Hematopoietic multipotent progenitor cell treated with erythropoietin and hydrocortisone succinate and interleukin-3 and kit ligand, for 4 days (in vitro differentiated cells): ENCODE data around the gene DSCAM.
"Not testable (repeated sequence)": the region's sequence is repeated elsewhere in the genome, so short reads cannot be mapped to it uniquely, and the experiment has no call there.

ENCODE experiments used
- DNase-seq: peaks from one replicate; pipeline ENCODE4 v3.0.0-alpha.2; 2015

Gene DSCAM, protein sequence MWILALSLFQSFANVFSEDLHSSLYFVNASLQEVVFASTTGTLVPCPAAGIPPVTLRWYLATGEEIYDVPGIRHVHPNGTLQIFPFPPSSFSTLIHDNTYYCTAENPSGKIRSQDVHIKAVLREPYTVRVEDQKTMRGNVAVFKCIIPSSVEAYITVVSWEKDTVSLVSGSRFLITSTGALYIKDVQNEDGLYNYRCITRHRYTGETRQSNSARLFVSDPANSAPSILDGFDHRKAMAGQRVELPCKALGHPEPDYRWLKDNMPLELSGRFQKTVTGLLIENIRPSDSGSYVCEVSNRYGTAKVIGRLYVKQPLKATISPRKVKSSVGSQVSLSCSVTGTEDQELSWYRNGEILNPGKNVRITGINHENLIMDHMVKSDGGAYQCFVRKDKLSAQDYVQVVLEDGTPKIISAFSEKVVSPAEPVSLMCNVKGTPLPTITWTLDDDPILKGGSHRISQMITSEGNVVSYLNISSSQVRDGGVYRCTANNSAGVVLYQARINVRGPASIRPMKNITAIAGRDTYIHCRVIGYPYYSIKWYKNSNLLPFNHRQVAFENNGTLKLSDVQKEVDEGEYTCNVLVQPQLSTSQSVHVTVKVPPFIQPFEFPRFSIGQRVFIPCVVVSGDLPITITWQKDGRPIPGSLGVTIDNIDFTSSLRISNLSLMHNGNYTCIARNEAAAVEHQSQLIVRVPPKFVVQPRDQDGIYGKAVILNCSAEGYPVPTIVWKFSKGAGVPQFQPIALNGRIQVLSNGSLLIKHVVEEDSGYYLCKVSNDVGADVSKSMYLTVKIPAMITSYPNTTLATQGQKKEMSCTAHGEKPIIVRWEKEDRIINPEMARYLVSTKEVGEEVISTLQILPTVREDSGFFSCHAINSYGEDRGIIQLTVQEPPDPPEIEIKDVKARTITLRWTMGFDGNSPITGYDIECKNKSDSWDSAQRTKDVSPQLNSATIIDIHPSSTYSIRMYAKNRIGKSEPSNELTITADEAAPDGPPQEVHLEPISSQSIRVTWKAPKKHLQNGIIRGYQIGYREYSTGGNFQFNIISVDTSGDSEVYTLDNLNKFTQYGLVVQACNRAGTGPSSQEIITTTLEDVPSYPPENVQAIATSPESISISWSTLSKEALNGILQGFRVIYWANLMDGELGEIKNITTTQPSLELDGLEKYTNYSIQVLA (N-terminal part only)

GRCh38 chr21:40846587-40847411, at the start of gene DSCAM:
DSCAM (minus strand) TSS chr21:40847158; CDS start chr21:40846661, 497 bp downstream.
- no peak for DNase-seq

- not testable (repeated sequence) for DNase-seq
These were observed 48.7 kb upstream of the DSCAM start for GRCh38 chr21:40895697-40896096.

- DNase-seq, result no peak
These were observed 40.0 kb upstream of the DSCAM start for GRCh38 chr21:40886931-40887330.

DNA sequence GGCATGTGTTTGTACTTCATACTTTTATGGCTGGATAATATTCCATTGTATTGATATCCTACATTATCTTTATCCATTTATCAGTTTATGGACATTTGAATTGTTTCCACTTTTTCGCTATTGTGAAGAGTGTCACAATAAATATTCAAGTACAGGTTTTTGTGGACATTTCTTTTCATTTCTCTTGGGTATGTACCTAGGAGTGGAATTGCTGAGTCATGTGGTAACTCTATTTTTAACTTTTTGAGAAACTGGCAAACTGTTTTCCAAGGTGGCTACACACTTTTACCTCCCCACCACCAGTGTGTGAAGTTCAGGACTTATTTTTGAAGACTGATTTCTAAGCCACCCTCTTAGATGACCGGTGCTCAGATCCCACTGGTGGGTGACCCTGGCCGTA, 39.0 kb upstream of the DSCAM start:
- DNase-seq, result no peak

DNA sequence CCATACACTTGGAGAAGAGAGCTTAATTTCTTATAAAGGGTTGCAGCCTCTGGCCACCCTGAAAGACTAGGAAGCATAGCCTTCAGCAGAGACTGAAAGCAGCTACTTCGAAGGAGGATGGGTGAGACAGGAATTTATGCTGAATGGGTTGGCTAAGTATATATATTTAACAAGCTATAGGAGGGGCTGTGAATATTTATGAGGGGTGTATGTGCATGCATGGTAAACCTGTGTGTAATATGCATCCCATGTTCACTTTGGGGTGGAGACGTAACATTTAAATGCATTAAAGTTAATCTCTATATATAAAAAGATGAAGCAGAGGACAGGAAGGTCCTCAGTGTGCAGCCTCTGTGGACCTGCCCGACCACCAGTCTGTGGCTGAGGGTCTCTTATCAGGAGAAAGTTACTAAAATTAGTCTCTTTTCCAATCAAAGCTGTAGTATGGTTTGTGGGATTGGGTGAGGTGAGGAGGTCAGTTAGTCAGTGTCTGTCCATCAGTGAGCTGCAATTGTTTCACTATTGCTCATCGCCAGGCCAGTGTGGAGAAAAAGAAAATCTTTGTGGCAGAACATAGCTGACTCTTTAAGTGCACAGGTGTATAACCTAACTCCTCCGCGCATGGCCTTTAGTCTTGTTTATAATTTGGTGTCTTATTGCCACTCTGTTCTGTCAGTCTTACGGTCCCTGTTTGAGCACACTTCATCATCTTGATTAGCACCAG, 35.4 kb upstream of the DSCAM start:
- no peak for DNase-seq

DNA sequence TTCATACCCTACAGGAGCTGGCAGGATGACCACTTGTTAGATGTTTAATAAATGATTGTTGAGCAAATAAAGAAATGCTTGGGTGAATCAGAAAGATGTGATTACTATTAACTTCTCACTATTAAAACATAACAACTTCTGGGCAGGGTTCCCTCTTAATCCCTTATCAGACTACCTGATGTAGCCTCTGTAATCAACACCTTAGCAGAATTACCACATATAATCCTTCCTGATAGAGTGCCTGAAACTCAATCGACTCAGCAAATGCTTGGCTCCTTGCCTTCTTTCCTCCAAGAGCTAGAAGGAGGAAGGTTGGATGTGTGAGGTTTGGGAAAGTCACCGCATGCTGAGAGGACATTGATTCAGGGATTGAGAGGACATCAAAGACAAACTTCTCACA, 34.8 kb upstream of the DSCAM start:
- no peak for DNase-seq

GRCh38 chr21:40871099-40871498, 24.1 kb upstream of the DSCAM start:
- DNase-seq, result no peak

DNA sequence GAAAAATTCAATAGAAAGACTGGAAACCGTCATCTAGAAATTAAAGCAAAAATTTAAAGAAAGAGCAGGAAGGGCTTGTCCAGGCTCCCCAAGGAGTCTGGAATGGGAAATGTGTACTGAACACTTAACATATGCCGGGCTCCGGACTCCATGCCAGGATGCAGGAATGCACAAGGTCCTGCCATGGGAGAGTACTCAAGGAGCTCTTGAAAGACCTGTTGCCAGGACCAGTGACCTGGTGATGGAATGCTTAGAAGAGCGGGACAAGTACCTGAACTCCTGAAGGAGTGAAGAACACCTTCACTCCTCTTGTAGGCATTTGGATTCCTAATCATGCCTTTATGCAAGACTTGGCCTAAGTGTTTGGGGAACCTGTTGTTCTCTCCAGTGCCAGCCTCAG, 16.9 kb upstream of the DSCAM start:
- DNase-seq, result no peak

- DNase-seq, result no peak
These were observed 11.6 kb upstream of the DSCAM start for GRCh38 chr21:40858517-40858916.

- DNase-seq, result no peak
These were observed 7.2 kb upstream of the DSCAM start for GRCh38 chr21:40853956-40854688.

GRCh38 chr21:40852563-40852962, 5.6 kb upstream of the DSCAM start:
- no peak for DNase-seq

- no peak for DNase-seq
These were observed 4.8 kb upstream of the DSCAM start for GRCh38 chr21:40851749-40852148.

GRCh38 chr21:40850071-40850470, 3.1 kb upstream of the DSCAM start:
- DNase-seq, result no peak

- no peak for DNase-seq
These were observed 993 bp upstream of the DSCAM start for GRCh38 chr21:40847951-40848350.

GRCh38 chr21:40846103-40846502, 855 bp downstream of the DSCAM start:
- DNase-seq, result no peak

DNA sequence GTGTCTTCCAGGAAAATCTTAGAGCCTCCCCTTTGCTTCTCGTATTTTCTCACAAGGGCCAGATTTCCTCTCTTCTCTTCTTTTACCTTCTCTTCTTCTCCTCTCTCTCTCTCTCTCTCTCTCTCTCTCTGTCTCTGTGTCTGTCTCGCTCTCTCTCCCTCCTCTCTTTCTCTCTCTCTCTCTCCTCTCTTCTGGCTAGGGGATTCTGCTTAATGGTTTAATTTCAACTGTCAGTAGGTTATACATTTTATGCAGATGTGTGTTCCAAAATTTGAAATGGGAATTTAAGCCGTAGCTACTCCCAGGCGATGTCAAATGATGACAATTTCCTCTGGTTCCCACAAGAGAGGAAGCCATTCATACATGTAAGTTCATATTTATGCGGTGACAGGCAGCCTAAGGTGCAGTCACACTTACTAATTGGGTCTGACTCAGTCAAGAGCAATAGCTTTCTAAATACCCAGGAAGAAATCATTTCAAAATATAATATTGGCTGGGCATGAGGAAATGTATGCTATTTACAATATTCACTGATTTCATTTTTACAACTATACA, 1.4 kb downstream of the DSCAM start:
- no peak for DNase-seq

DNA sequence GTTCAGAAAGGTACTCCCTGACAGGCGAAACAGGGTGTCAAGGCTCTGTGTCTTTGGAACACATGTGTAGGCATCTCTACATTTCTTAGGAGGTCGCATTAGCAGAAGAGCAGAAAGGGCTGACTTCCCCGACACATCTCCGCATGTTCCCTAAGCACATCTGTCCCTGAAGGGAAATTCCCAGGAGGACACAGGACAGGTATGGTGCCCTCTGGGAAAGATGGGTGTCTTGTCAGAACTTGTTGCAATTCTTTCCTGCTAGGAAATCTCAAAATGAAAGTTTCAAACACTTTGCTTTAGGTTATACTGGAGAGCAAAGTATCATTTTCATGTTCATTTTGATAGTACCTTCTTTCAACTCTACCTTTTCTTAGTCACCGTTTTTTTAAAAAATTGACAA, 2.0 kb downstream of the DSCAM start:
- DNase-seq, result no peak

DNA sequence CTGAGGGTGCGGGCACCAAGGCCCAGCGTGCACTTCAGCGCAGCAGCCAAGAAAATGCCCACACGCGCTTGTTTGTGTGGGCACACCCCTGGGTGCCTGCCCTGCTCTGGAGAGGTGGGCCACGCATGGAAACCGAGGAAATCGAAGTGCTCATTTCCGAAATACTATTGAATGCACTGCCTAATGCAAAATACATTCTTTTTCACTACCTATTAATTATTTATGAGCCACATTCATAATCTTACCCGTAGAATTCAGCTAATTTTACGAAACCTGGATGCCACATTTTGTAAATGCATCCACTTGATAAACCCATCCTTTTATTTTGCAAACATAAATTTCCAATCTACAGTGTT, 4.8 kb downstream of the DSCAM start:
- DNase-seq, result no peak

DNA sequence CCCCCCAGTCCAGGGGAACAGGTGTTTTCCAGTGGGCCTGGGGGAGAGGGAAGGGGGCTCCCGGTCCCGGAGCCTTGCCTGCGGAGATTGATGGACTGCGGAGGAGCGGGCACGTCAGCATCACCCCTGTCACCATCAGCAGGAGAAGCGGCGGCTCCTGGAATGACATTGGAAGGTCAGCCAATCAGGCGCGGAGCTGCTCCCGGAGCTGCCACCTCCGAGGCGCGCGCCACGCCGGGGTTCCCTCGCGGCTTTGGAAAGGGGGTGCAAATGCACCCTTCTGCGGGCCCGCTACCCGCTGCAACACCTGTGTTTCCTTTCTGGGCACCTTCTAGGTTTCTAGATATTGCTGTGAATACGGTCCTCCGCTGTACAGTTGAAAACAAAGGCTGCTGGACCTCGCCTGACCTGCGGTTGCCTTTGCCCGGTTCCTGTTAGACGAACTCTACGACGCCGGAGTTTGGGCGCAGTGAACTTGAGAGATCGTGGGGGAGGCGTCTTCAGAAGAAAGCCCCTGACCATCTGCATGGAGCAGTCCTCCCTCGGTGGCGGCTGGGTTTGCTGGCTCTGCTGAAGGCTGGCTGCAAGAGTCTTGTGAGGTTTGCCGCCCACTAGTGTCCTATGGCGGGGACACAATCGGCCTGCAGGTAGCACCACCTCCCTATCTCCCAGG, 5.3 kb downstream of the DSCAM start:
- DNase-seq, result peak; percentile 44
